Large intestine (tissue), 3 donors: Measurements from ENCODE around the gene KCNK18. TPM values are rescaled to one million over a fixed set of nuclear protein-coding genes. Genes with fewer than 3 reads are reported as not detected.

Experiments
- DNase-seq, 2 donors: peaks; one replicate each; pipeline versions ENCODE4 v3.0.0 to v3.0.0-alpha.2; 2013
- H3K27ac ChIP-seq: one replicate; pipeline ENCODE4 v1.5.1; 2013; ENCODE audit warnings: low read length
- H3K27me3 ChIP-seq: 2 replicates; pipeline ENCODE4 v1.6.1; 2013; ENCODE audit warnings: low read length; ENCODE audit not compliant: control insufficient read depth, insufficient read depth
- H3K36me3 ChIP-seq: 2 replicates; pipeline ENCODE4 v1.6.1; 2013; ENCODE audit warnings: low read length; ENCODE audit not compliant: control insufficient read depth, insufficient read depth
- H3K4me1 ChIP-seq: one replicate; pipeline ENCODE4 v1.6.1; 2013; ENCODE audit warnings: low read length; ENCODE audit not compliant: control insufficient read depth, insufficient read depth
- H3K4me3 ChIP-seq: one replicate; pipeline ENCODE4 v1.5.1; 2013; ENCODE audit warnings: low read length
- H3K9me3 ChIP-seq: one replicate; pipeline ENCODE4 v1.6.1; 2013; ENCODE audit warnings: mild to moderate bottlenecking, low read depth, low read length, moderate library complexity; ENCODE audit not compliant: control insufficient read depth
- WGBS: methylation state at CpG from one replicate; pipeline ENCODE4 v1.1.5; 2013; ENCODE audit warnings: low lambda C conversion rate; ENCODE audit not compliant: insufficient coverage; 5-methylcytosine and 5-hydroxymethylcytosine counted together
- polyA plus RNA-seq: library from polyadenylated mRNA; unstranded; fragments of 120-200 nt; gene quantifications from one replicate; pipeline ENCODE4 v1.2.1, GENCODE V29; 2013

The KCNK18 gene
- polyA plus RNA-seq, 1 donor, result not detected

- no CpG with 5 or more reads among the region's 4 CpGs for WGBS
- H3K4me3 ChIP-seq, result no peak overlapping the region
- no peaks in the 10 kb centered on the region for H3K4me1 ChIP-seq
- no peaks in the 10 kb centered on the region for H3K9me3 ChIP-seq
- H3K27ac ChIP-seq, result no peak overlapping the region
- no peak for DNase-seq
- H3K27me3 ChIP-seq, result peaks cover 8% of the 10 kb centered on the region
- H3K36me3 ChIP-seq, result no peaks in the 10 kb centered on the region
These were observed 799 bp downstream of the KCNK18 start for GRCh38 chr10:117198088-117198487.

GRCh38 chr10:117201826-117202225, 4.5 kb downstream of the KCNK18 start:
- no peaks in the 10 kb centered on the region for H3K9me3 ChIP-seq
- no peaks in the 10 kb centered on the region for H3K36me3 ChIP-seq
- WGBS, result no CpG with 5 or more reads among the region's 4 CpGs
- no peak overlapping the region for H3K4me3 ChIP-seq
- no peak overlapping the region for H3K27ac ChIP-seq
- peaks cover 8% of the 10 kb centered on the region for H3K27me3 ChIP-seq
- no peak for DNase-seq
- H3K4me1 ChIP-seq, result no peaks in the 10 kb centered on the region

- WGBS, result no CpG with 5 or more reads among the region's 2 CpGs
- Histone ChIP-seq H3K4me1 (no peaks in the 10 kb centered on the region), H3K27ac (no peak overlapping the region)
These were observed 7.0 kb downstream of the KCNK18 start for GRCh38 chr10:117204316-117204715.

GRCh38 chr10:117212176-117212575, 14.9 kb downstream of the KCNK18 start:
- no CpG with 5 or more reads among the region's 1 CpG for WGBS
- peaks cover 55% of the 10 kb centered on the region for H3K27me3 ChIP-seq

More at GRCh38 chr10:117204316-117204715, 7.0 kb downstream of the KCNK18 start:
- Histone ChIP-seq H3K36me3 (no peaks in the 10 kb centered on the region), H3K4me3 (no peak overlapping the region), H3K27me3 (peaks cover 13% of the 10 kb centered on the region), H3K9me3 (no peaks in the 10 kb centered on the region)
- no peak for DNase-seq

GRCh38 chr10:117214401-117214800, 17.1 kb downstream of the KCNK18 start:
- Histone ChIP-seq H3K27me3 (peaks cover 67% of the 10 kb centered on the region), H3K4me1 (peaks cover 7% of the 10 kb centered on the region), H3K36me3 (no peaks in the 10 kb centered on the region), H3K27ac (no peak overlapping the region), H3K9me3 (peaks cover 4% of the 10 kb centered on the region), H3K4me3 (no peak overlapping the region)
- DNase-seq, result no peak
- no CpG with 5 or more reads among the region's 1 CpG for whole genome bisulfite sequencing

More at GRCh38 chr10:117212176-117212575, 14.9 kb downstream of the KCNK18 start:
- H3K4me1 ChIP-seq, result peaks cover 4% of the 10 kb centered on the region
- no peaks in the 10 kb centered on the region for H3K36me3 ChIP-seq
- no peak for DNase-seq
- no peak overlapping the region for H3K27ac ChIP-seq
- H3K9me3 ChIP-seq, result peaks cover 2% of the 10 kb centered on the region
- no peak overlapping the region for H3K4me3 ChIP-seq

- Histone ChIP-seq H3K27me3 (peaks cover 66% of the 10 kb centered on the region), H3K36me3 (no peaks in the 10 kb centered on the region), H3K4me3 (no peak overlapping the region), H3K27ac (no peak overlapping the region), H3K4me1 (peaks cover 7% of the 10 kb centered on the region), H3K9me3 (peaks cover 4% of the 10 kb centered on the region)
- WGBS, result no CpG with 5 or more reads among the region's 2 CpGs
- no peak for DNase-seq
These were observed 17.8 kb downstream of the KCNK18 start for GRCh38 chr10:117215079-117215478.

- Histone ChIP-seq H3K4me1 (peaks cover 7% of the 10 kb centered on the region), H3K4me3 (no peak overlapping the region), H3K36me3 (no peaks in the 10 kb centered on the region), H3K9me3 (peaks cover 4% of the 10 kb centered on the region), H3K27ac (no peak overlapping the region), H3K27me3 (peaks cover 66% of the 10 kb centered on the region)
- no CpG with 5 or more reads among the region's 15 CpGs for WGBS
- no peak for DNase-seq
These were observed 18.7 kb downstream of the KCNK18 start for GRCh38 chr10:117216028-117216427.

GRCh38 chr10:117216611-117217195, 19.4 kb downstream of the KCNK18 start:
- WGBS, result no CpG with 5 or more reads among the region's 52 CpGs
- Histone ChIP-seq H3K36me3 (no peaks in the 10 kb centered on the region), H3K27ac (no peak overlapping the region), H3K9me3 (peaks cover 4% of the 10 kb centered on the region), H3K4me3 (peak overlapping the region; percentile 44), H3K27me3 (peaks cover 68% of the 10 kb centered on the region), H3K4me1 (peaks cover 7% of the 10 kb centered on the region)
- DNase-seq, result peak; percentile 50 to 58

GRCh38 chr10:117217196-117217761, 20.0 kb downstream of the KCNK18 start:
- peaks cover 70% of the 10 kb centered on the region for H3K27me3 ChIP-seq
- H3K4me3 ChIP-seq, result peak overlapping the region; percentile 44
- peaks cover 7% of the 10 kb centered on the region for H3K4me1 ChIP-seq
- no peaks in the 10 kb centered on the region for H3K36me3 ChIP-seq
- no CpG with 5 or more reads among the region's 22 CpGs for WGBS
- no peak for DNase-seq
- H3K9me3 ChIP-seq, result peaks cover 4% of the 10 kb centered on the region
- no peak overlapping the region for H3K27ac ChIP-seq

GRCh38 chr10:117218654-117219053, 21.4 kb downstream of the KCNK18 start:
- DNase-seq, result no peak
- H3K27me3 ChIP-seq, result peaks cover 63% of the 10 kb centered on the region
- peaks cover 7% of the 10 kb centered on the region for H3K4me1 ChIP-seq
- no peak overlapping the region for H3K4me3 ChIP-seq
- no peak overlapping the region for H3K27ac ChIP-seq
- peaks cover 4% of the 10 kb centered on the region for H3K9me3 ChIP-seq
- no peaks in the 10 kb centered on the region for H3K36me3 ChIP-seq
- WGBS, result 27% methylated on average over 2 of the region's 8 CpGs
